Small intestine (tissue), 7 donors: ENCODE results near the gene C1R. TPM values are rescaled to one million over a fixed set of nuclear protein-coding genes. Genes with fewer than 3 reads are reported as not detected.

ENCODE experiments used
- DNase-seq, 2 donors: peaks; one replicate each; pipeline versions ENCODE4 v3.0.0 to v3.0.0-alpha.2; 2013
- FAIRE-seq: peaks from 2 replicates; lab custom pipeline; 2012; peaks lifted over from hg19 to GRCh38; lab: Jason Lieb, UNC
- H3K27ac ChIP-seq, 3 donors: one replicate each; pipeline ENCODE4 v1.5.1; 2013; ENCODE audit warnings: low read length in 2 of 3, mild to moderate bottlenecking in 2 of 3, control low read depth in 1 of 3, inconsistent platforms in 1 of 3, low read depth in 1 of 3, moderate library complexity in 1 of 3
- H3K27me3 ChIP-seq, 3 donors: one replicate each; pipeline ENCODE4 v1.6.1; 2013; ENCODE audit warnings: low read length in 3 of 3, inconsistent platforms in 1 of 3; ENCODE audit not compliant: control insufficient read depth in 3 of 3, insufficient read depth in 3 of 3
- H3K36me3 ChIP-seq, 3 donors: one replicate each; pipeline ENCODE4 v1.6.1; 2013; ENCODE audit warnings: low read length in 3 of 3, inconsistent platforms in 1 of 3, low read depth in 1 of 3, mild to moderate bottlenecking in 1 of 3, moderate library complexity in 1 of 3; ENCODE audit not compliant: control insufficient read depth in 3 of 3, insufficient read depth in 2 of 3
- H3K4me1 ChIP-seq, 3 donors: one replicate each; pipeline ENCODE4 v1.6.1; 2013; ENCODE audit warnings: low read length in 2 of 3, inconsistent platforms in 1 of 3, low read depth in 1 of 3, mild to moderate bottlenecking in 1 of 3, moderate library complexity in 1 of 3; ENCODE audit not compliant: control insufficient read depth in 3 of 3, insufficient read depth in 2 of 3
- H3K4me3 ChIP-seq, 3 donors: one replicate each; pipeline ENCODE4 v1.5.1; 2013; ENCODE audit warnings: low read length in 3 of 3, control low read depth in 1 of 3, inconsistent platforms in 1 of 3, low read depth in 1 of 3, mild to moderate bottlenecking in 1 of 3, moderate library complexity in 1 of 3
- H3K9me3 ChIP-seq, 2 donors: one replicate each; pipeline ENCODE4 v1.6.1; 2013; ENCODE audit warnings: low read depth in 1 of 2, low read length in 1 of 2; ENCODE audit not compliant: control insufficient read depth in 2 of 2, insufficient read depth in 1 of 2
- WGBS, 3 donors: extraction: QIAGEN DNeasy Blood & Tissue Kit; methylation state at CpG; one replicate each; pipeline ENCODE4 v1.1.7; 2013; 5-methylcytosine and 5-hydroxymethylcytosine counted together
- polyA plus RNA-seq, 4 donors: library from polyadenylated mRNA; stranded (reverse) in 3 of 4; unstranded in 1 of 4; fragments of 200-250 nt in 3 of 4; fragments of 120-200 nt in 1 of 4; gene quantifications; one replicate each; pipeline versions ENCODE4 v1.2.1 to v1.2.3, GENCODE V29; 2013
- donor health status: healthy with polysubstance abuse.
- donor health status: control.
- donor health status: control.
- donor health status: Bipolar disorder and iron deficiency.
- donor health status: healthy.

The C1R gene
- polyA plus RNA-seq, 4 donors, result 4.5 to 254 (median 22.9) TPM

DNA sequence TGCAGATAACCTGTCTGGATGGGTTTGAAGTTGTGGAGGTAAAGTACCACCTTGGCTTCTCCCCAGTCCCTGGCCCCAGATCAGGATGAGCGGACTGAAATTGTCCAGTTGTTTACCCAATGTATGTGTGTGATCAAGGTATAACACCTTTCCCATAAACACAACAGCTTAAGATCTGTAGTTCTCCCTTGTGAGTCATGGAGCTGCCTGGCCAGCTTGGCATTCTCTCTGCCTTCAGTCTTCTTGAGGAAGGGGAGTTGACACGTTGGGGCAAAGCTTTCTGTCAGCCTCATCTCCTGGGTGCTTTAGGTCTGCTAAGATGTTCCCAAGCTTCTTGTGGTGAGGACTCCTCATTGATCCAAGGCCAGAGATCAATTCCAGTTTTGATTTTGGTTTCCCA, 25.6 kb downstream of the C1R start:
- Histone ChIP-seq H3K36me3 (peaks cover 0 to 4% (median 0%) of the 10 kb centered on the region in 3 donors), H3K4me1 (peaks cover 0 to 15% (median 0%) of the 10 kb centered on the region in 3 donors), H3K27me3 (no peaks in the 10 kb centered on the region), H3K27ac (no peak overlapping the region), H3K9me3 (no peaks in the 10 kb centered on the region), H3K4me3 (no peak overlapping the region)
- no peak for DNase-seq
- 78 to 86% (median 84%) methylated on average over 2 of the region's 2 CpGs for WGBS, 3 donors
- no peak for FAIRE-seq

DNA sequence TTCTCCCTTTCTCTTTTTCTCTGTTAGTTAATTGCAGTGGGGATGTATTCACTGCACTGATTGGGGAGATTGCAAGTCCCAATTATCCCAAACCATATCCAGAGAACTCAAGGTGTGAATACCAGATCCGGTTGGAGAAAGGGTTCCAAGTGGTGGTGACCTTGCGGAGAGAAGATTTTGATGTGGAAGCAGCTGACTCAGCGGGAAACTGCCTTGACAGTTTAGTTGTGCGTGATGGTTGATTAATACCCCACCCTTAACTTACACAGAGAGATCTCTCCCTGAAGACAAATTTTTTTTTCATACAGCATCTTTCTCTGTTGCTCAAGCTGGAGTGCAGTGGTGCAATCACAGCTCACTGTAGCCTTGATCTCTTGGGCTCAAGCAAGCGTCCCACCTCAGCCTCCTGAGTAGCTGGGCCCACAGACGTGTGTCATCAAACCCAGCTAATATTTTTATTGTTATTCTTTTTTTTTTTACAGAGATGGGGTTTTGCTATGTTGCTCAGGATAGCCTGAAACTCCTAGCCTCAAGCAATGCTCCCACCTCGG, 27.1 kb downstream of the C1R start:
- Histone ChIP-seq H3K27ac (no peak overlapping the region), H3K4me1 (peaks cover 0 to 18% (median 0%) of the 10 kb centered on the region in 3 donors), H3K27me3 (no peaks in the 10 kb centered on the region), H3K36me3 (peaks cover 0 to 4% (median 0%) of the 10 kb centered on the region in 3 donors), H3K4me3 (no peak overlapping the region), H3K9me3 (no peaks in the 10 kb centered on the region)
- no peak for FAIRE-seq
- 87 to 91% (median 88%) methylated on average over 7 of the region's 7 CpGs for WGBS, 3 donors
- DNase-seq, result no peak

DNA sequence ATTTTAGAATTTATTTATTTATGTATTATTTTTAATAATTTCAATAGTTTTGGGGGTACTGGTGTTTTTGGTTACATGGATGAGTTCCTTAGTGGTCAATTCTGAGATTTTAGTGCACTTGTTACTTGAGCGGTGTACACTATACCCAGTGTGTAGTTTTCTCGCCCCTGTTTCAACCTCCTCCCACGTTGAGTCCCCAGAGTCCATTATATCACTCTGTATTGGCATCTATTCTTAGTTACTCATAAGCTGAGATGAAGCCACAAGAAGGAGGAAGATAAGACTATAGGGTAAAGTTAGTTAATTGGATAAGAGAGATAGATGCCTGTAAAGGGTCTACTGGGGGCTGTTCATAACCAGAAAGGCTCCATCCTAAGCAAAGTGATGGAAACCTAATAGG, 27.7 kb downstream of the C1R start:
- Histone ChIP-seq H3K9me3 (no peaks in the 10 kb centered on the region), H3K4me3 (no peak overlapping the region), H3K27me3 (no peaks in the 10 kb centered on the region), H3K27ac (no peak overlapping the region), H3K36me3 (peaks cover 0 to 4% (median 0%) of the 10 kb centered on the region in 3 donors), H3K4me1 (peaks cover 0 to 18% (median 2%) of the 10 kb centered on the region in 3 donors)
- WGBS, 3 donors, result 71 to 76% (median 71%) methylated on average over 3 of the region's 3 CpGs
- DNase-seq, result no peak
- no peak for FAIRE-seq

DNA sequence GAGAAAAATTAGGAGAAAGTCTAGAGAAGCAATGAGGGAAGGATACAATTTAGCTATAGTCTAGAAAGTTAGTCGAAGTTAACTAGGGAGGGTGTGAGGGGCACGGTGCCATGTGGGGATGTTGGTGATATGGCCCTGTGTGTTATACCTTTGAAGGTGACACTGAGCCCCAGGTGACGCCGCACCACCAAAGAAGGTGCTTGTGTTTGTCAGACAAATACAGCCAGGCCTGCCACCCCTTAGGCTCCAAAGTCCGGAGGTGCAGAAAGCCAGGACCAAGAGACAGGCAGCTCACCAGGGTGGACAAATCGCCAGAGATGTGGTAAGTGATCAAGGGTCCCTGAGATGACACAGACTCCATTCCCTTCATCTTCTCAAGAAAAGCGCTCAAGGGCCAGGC, 30.6 kb downstream of the C1R start:
- Histone ChIP-seq H3K4me1 (peaks cover 0 to 4% (median 4%) of the 10 kb centered on the region in 3 donors), H3K27me3 (peaks cover 0 to 3% (median 0%) of the 10 kb centered on the region in 3 donors), H3K27ac (no peak overlapping the region), H3K9me3 (no peaks in the 10 kb centered on the region), H3K36me3 (no peaks in the 10 kb centered on the region), H3K4me3 (no peak overlapping the region)
- 46 to 77% (median 58%) methylated on average over 7 of the region's 7 CpGs for WGBS, 3 donors
- DNase-seq (no peak), FAIRE-seq (no peak)

DNA sequence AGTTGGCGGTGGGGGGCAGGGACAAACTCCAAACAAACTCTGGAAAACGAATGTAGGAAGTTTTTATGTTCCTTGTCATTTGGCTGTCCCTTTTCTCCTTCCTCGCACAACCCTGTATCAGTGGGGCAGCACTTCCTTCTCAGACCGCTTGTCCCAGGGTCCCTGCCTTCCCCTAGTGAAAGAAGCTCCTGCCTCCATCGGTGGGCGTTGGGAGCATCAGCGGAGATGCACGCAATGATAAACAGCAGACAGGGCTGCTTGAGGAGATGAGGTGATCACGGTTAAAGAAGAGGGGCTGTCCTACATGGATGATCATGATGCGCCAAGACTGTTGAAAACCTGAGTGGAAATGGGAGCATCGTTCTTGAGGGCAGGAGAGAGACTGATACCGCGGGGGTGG, 31.1 kb downstream of the C1R start:
- Histone ChIP-seq H3K36me3 (no peaks in the 10 kb centered on the region), H3K4me3 (peak overlapping the region in 1 of 3 donors; percentile 25)
- 65 to 86% (median 80%) methylated on average over 13 of the region's 13 CpGs for WGBS, 3 donors

DNA sequence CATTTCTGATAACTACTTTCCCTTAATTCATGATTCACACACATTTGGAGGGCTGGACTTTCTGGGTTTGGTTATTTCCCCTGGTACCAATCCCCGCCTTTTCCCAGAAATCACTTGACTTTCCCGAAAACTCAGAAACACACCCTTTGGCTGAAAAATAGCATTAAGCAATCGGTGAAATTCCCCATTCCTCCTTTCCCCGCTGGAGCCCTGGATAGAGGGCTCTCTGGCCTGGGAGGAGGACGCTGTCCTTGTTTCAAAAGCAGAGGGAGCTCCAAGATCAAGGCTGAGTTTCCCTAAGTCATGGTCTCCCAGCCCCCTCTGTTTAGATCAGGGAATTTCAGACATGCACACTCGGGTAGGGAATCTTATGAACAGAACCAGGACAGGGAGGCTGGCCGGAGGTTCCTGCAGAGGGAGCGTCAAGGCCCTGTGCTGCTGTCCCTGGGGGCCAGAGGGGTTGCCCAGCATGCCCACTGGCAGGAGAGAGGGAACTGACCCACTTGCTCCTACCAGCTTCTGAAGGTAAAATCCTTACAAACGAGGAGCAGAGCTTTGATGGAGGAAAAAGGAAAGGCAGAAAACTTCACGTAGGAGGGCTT, 31.8 kb downstream of the C1R start, which contains the start of gene C1S:
Gene C1S (plus strand): TSS at position 366 of the 602 bp plus-strand sequence. CDS start 1,195 bp downstream, outside the sequence.
- FAIRE-seq (no peak), DNase-seq (peak; percentile 14 to 61)
- Histone ChIP-seq H3K4me3 (peak within 1 kb of the TSS in 1 of 3 donors; percentile 25), H3K4me1 (peaks cover 0 to 4% (median 4%) of the 10 kb centered on the region in 3 donors), H3K36me3 (no peaks in the 10 kb centered on the region), H3K27ac (peak within 1 kb of the TSS in 2 of 3 donors; percentile 53 to 70), H3K27me3 (peaks cover 0 to 3% (median 0%) of the 10 kb centered on the region in 3 donors), H3K9me3 (no peaks in the 10 kb centered on the region)
- 44 to 65% (median 61%) methylated on average over 10 of the region's 10 CpGs for WGBS, 3 donors

More for the DNA sequence above, 31.1 kb downstream of the C1R start:
- FAIRE-seq, result no peak
- no peak for DNase-seq
- H3K4me1 ChIP-seq, result peaks cover 0 to 4% (median 4%) of the 10 kb centered on the region in 3 donors
- peak overlapping the region in 2 of 3 donors; percentile 53 to 70 for H3K27ac ChIP-seq
- H3K9me3 ChIP-seq, result no peaks in the 10 kb centered on the region
- peaks cover 0 to 3% (median 0%) of the 10 kb centered on the region in 3 donors for H3K27me3 ChIP-seq

DNA sequence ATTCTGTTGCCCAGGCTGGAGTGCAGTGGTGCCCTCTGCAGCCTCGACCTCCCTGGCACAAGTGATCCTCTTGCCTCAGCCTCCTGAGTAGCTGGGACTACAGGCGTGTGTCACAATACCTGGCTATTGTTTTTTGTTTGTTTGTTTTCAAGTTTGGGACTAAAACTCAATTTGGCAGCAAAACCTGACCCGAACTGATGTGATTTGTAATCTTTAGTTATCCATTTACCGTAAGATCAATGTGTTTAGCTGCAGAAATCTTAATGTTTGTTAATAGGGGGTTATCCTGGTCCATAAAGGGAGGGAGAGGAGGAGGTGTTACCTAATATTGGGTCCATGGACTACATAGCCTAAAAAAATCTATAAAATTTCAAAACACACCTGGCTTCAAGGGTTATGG, 32.5 kb downstream of the C1R start:
- H3K4me1 ChIP-seq, result peaks cover 0 to 4% (median 4%) of the 10 kb centered on the region in 3 donors

DNA sequence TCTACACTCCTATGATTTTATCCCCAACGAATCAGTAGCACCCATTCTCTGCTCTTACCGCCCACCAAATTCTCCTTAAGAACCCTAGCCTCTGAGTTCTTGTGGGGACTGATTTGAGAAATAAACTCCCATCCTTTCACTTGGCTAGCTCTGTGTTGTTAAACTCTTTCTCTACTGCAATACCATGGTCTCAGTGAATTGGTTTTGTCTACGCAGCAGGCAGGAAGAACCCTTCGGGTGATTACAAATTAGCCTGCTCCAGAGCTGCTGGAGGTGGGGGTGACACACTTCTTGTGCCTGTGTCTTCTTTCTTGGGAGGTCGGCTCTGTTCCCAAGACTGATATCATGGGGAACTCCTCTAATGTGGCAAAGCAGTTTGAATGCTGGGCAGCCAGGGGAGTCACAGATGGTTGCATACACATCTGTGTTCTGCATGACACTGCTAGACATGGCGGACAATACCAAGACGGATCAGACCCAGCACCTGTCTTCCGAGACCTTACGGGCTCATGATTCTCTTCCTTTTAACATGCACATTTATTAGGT, 33.3 kb downstream of the C1R start:
- no peaks in the 10 kb centered on the region for H3K9me3 ChIP-seq
- FAIRE-seq (no peak), DNase-seq (no peak)
- H3K27ac ChIP-seq, result no peak overlapping the region
- no peaks in the 10 kb centered on the region for H3K36me3 ChIP-seq
- 91 to 95% (median 92%) methylated on average over 9 of the region's 9 CpGs for WGBS, 3 donors
- peaks cover 0 to 3% (median 0%) of the 10 kb centered on the region in 3 donors for H3K27me3 ChIP-seq
- H3K4me3 ChIP-seq, result no peak overlapping the region
- peaks cover 0 to 4% (median 4%) of the 10 kb centered on the region in 3 donors for H3K4me1 ChIP-seq

More for the DNA sequence above, 32.5 kb downstream of the C1R start:
- no peaks in the 10 kb centered on the region for H3K9me3 ChIP-seq
- H3K4me3 ChIP-seq, result no peak overlapping the region
- H3K27me3 ChIP-seq, result peaks cover 0 to 3% (median 0%) of the 10 kb centered on the region in 3 donors
- DNase-seq (no peak), FAIRE-seq (no peak)
- 73 to 85% (median 74%) methylated on average over 4 of the region's 4 CpGs for WGBS, 3 donors
- peak overlapping the region in 2 of 3 donors; percentile 22 to 53 for H3K27ac ChIP-seq
- H3K36me3 ChIP-seq, result no peaks in the 10 kb centered on the region
